GM21825 (cell line): Measurements from ENCODE around the gene TSC22D1.

Experiments used
- ATAC-seq: cut with Tn5 transposase; IDR thresholded peaks from one replicate; pipeline ENCODE4 v1.9.1; 2021; ENCODE audit warnings: mild to moderate bottlenecking, moderate library complexity; ENCODE audit not compliant: unreplicated experiment

TSC22D1 gene

GRCh38 chr13:44410328-44410859 lies 165.7 kb downstream of the TSC22D1 start:
- ATAC-seq, result no peak

GRCh38 chr13:44409595-44409994 lies 166.5 kb downstream of the TSC22D1 start:
- ATAC-seq, result no peak

GRCh38 chr13:44407891-44408290 lies 168.2 kb downstream of the TSC22D1 start:
- ATAC-seq, result no peak

GRCh38 chr13:44407379-44407778 lies 168.8 kb downstream of the TSC22D1 start:
- no peak for ATAC-seq

GRCh38 chr13:44406617-44407016 lies 169.5 kb downstream of the TSC22D1 start:
- no peak for ATAC-seq

- ATAC-seq, result no peak
Observed at GRCh38 chr13:44404261-44405132, 171.6 kb downstream of the TSC22D1 start.

GRCh38 chr13:44403461-44404056 lies 172.6 kb downstream of the TSC22D1 start:
- ATAC-seq, result no peak

- no peak for ATAC-seq
Observed at GRCh38 chr13:44402899-44403445, 173.2 kb downstream of the TSC22D1 start.

- ATAC-seq, result no peak
Observed at GRCh38 chr13:44401577-44401976, 174.6 kb downstream of the TSC22D1 start.

GRCh38 chr13:44400736-44401135 lies 175.4 kb downstream of the TSC22D1 start:
- ATAC-seq, result no peak

- no peak for ATAC-seq
Observed at GRCh38 chr13:44399074-44399473, 177.1 kb downstream of the TSC22D1 start.

GRCh38 chr13:44398606-44399005 lies 177.5 kb downstream of the TSC22D1 start:
- no peak for ATAC-seq

GRCh38 chr13:44397766-44398223 lies 178.3 kb downstream of the TSC22D1 start:
- ATAC-seq, result no peak

GRCh38 chr13:44396701-44397580 lies 179.2 kb downstream of the TSC22D1 start:
- no peak for ATAC-seq

GRCh38 chr13:44395976-44396694 lies 180.0 kb downstream of the TSC22D1 start:
- no peak for ATAC-seq

GRCh38 chr13:44394658-44395057 lies 181.5 kb downstream of the TSC22D1 start:
- ATAC-seq, result no peak

GRCh38 chr13:44393391-44393790 lies 182.7 kb downstream of the TSC22D1 start:
- no peak for ATAC-seq

GRCh38 chr13:44389876-44390275 lies 186.3 kb downstream of the TSC22D1 start:
- ATAC-seq, result no peak

- no peak for ATAC-seq
Observed at GRCh38 chr13:44389060-44389666, 187.0 kb downstream of the TSC22D1 start.
